AG09309 (cell line): ENCODE measurements around the gene CPVL.

Experiments used
- DNase-seq: peaks from one replicate; pipeline ENCODE4 v3.0.0-alpha.2; 2010; ENCODE audit warnings: low read depth
- H3K4me3 ChIP-seq: 2 replicates; pipeline ENCODE4 v1.5.1; 2011; ENCODE audit warnings: mild to moderate bottlenecking, low read depth, low read length, moderate library complexity; ENCODE audit not compliant: control insufficient read depth
- TF ChIP-seq, protein P1 (sequence below): IDR thresholded peaks from 2 replicates; pipeline ENCODE4 v1.5.1; 2011; ENCODE audit warnings: mild to moderate bottlenecking, low read depth, low read length, inconsistent platforms; ENCODE audit not compliant: insufficient read depth, control insufficient read depth; ENCODE audit errors: missing control alignments

The CPVL gene

DNA sequence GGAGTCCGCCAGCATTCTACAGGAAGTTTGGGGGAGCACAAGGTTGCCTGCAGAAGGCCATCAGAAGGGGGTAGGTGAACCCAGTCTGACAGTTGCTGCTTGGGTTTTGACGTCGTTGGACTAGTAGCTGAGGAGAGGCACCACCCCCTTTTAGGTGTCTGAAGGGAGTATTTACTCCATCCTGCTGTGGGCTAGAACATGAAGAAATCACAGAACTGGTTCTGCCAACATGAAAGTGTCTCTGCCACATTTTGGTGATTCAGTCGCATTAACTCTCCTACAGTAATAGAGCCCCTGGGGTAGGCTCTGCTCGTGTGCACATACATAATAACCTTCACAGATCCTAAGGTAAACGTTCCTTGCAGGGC, 187.4 kb downstream of the CPVL start:
- no peak for DNase-seq
- TF ChIP-seq, protein P1, sequence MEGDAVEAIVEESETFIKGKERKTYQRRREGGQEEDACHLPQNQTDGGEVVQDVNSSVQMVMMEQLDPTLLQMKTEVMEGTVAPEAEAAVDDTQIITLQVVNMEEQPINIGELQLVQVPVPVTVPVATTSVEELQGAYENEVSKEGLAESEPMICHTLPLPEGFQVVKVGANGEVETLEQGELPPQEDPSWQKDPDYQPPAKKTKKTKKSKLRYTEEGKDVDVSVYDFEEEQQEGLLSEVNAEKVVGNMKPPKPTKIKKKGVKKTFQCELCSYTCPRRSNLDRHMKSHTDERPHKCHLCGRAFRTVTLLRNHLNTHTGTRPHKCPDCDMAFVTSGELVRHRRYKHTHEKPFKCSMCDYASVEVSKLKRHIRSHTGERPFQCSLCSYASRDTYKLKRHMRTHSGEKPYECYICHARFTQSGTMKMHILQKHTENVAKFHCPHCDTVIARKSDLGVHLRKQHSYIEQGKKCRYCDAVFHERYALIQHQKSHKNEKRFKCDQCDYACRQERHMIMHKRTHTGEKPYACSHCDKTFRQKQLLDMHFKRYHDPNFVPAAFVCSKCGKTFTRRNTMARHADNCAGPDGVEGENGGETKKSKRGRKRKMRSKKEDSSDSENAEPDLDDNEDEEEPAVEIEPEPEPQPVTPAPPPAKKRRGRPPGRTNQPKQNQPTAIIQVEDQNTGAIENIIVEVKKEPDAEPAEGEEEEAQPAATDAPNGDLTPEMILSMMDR: no peak

DNA sequence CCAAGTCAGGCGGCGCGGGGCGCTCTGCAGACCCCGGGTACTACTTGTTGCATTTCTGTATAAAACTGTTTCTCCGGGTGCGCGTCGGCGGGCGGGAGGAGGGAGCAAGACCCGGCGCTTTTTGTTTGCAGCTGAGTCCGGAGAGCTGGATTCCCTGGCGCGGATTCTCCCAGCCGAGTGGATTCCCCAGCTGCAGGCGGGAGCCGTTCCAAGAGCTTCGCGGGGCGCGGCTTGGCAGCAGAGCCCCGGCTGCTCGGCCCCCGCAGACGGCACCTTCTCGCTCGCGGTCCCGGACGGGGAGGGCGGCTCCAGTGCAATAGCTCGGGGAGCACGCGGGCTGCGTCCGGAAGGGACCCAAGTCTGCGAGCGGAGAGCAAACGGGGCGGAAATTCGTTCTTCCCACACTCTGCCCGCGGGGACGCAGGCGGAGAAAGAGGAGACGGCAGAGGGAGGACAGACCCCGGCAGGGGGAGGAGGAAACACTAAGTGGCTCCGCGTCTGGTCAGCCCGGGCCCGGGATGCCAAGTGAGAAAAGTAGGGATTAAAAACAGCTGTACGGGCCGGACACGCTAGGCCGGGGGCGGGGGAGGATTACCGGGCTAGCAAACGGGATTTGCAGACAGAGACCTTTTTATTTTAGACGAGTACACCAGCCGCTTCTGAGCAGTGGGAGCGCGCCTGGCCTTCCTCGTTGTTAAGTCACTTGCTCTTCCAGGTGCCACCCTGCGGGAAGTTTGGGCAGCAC, 187.9 kb downstream of the CPVL start, which contains the start of gene TRIL:
TSS of gene TRIL (minus strand) at position 96 of the 745 bp plus-strand sequence. CDS start 284 bp downstream, outside the sequence.
- DNase-seq: no peak
- TF ChIP-seq, protein P1: no peak
- peak within 1 kb of the TSS; percentile 38 for H3K4me3 ChIP-seq

More for the DNA sequence above, 187.4 kb downstream of the CPVL start:
- no peak overlapping the region for H3K4me3 ChIP-seq

DNA sequence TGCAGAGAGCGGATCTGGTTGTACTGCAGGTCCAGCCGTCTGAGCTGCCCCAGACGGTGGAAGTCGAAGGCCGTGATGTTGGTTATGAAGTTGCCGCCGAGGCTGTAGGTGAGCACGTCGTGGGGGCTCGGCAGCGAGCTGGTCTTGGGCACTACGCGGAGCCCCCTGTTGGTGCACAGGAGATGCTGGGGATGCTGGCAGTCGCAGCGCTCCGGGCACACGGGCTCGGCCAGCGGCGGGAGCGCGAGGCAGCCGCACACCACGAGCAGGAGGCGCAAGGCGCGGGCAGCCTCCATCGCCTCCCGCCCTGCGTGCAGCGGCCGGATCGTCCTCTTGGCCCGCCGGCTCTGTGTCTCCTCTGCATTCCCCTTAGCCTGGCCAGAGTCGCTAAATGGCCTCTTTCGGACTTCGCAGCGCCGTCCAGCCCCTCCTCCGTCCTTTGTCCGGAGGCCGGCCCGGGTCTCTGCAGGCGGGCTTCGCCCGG, 188.5 kb downstream of the CPVL start:
- no peak for DNase-seq
- TF ChIP-seq, protein P1: no peak
- peak overlapping the region; percentile 38 for H3K4me3 ChIP-seq

DNA sequence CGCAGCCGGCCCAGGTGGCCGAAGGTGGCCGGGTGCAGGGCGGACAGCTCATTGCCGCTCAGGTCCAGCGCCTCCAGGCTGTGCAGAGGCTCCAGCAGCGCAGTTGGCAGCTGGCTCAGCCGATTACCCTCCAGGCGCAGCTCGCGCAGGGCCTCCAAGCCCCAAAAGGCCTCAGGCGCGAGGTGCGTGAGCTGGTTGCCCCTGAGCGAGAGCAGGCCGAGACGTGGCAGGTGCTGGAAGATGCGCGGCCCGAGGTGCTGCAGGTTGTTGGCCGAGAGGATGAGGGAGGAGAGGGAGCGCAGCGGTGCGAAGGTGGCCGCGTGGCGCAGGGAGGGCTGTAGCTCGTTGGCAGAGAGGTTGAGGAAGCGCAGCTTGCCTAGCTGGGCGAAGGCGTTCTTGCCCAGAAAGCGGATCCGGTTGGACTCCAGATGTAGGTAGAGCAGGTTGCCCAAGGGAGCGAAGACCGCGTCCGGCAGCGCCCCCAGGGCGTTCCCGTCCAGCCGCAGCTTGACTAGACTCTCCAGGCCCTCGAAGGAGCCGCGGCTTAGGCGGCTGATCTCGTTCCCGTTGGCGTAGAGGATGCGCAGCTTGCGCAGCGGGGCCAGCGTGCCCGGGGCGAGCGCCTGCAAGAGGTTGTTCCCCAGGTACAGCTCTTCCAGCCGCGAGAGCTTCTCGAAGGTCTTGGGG, 189.1 kb downstream of the CPVL start:
- H3K4me3 ChIP-seq: no peak overlapping the region; the same call in 1 of the 2 replicates
- TF ChIP-seq, protein P1: no peak
- DNase-seq: no peak

DNA sequence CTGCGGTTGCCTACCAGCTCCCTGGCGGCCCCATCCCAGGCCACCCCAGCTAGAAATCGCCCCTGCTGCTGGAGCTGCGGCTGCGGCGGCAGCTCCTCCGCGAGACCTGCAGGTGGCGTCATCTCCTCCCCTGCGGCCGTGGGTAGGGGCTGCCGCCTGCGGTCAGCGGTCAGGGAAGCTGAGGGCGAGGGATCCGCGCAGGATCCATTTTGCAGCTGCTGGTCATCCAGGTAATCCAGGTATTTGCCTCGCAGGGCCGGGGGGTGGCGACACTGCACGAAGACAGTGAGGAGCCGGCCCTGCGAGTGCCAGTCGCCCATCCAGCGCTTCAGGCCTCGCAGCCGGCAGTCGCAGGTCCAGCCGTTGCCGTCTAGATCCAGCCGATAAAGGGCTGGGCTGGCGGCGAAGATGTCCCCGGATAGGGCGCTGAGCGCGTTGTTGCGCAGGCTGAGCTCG, 189.7 kb downstream of the CPVL start:
- no peak for DNase-seq
- TF ChIP-seq, protein P1: peak; percentile 75
- H3K4me3 ChIP-seq: peak overlapping the region; percentile 22

DNA sequence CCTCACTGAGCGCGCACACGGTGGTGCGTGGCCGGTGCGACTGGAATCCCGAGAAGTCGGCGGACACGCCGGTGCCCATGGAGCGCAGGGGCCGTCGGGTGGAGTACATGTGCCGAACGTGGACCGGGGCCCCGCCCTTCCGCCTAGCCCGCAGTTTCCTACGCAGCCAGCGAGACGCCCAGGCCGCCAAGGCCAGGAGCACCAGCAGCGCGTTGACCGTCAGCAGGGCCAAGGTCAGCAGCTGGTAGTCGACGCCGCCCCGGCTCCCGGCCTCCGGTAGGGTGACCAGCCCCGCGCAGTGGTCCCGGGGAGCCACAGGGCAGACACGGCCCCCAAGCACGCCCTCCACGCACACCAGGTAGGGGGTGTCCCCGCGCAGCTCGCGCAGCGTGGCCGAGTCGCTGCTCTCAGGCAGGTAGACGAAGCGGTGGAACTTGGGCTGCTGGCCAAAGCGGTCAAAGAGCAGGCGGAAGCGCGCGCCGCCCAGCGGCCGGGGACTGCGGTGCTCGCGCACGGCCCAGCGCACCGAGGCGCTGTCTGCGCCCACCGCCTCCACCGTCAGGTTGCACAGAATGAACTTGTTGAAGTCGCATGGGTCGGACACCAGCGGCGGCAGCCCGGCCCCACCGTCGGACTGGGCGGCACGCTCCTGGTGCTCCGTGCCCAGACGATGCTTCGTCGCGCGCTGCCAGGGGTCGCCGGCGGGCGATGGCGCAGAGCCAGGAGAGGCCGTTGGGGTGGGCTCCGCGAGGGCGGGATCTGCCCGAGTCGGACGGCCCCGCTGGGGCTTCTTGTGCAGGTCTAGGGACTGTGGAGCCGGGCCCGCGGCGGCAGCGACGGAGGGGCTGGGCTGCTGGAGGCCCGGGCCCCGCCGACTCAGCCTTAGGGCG, 190.4 kb downstream of the CPVL start:
- H3K4me3 ChIP-seq: peak overlapping the region; percentile 22
- TF ChIP-seq, protein P1: peak; percentile 32
- DNase-seq: no peak
